Sigmoid colon (tissue), 4 donors: Measurements from ENCODE around the gene SSTR5.

Source experiments
- CTCF ChIP-seq, 4 experiments: fragments of 450-650 bp in 3 of 4; fragments of 200-600 bp in 1 of 4; IDR thresholded peaks; one replicate each; pipeline ENCODE4 v1.5.1; 2016 to 2019; ENCODE audit warnings: antibody characterized with exemption in 4 of 4, mild to moderate bottlenecking in 3 of 4, moderate library complexity in 2 of 4
- EP300 ChIP-seq, 4 donors: sonication (generic); formaldehyde crosslinking; IDR thresholded peaks; one replicate each; pipeline ENCODE4 v1.6.1; 2017; ENCODE audit warnings: antibody characterized with exemption in 4 of 4
- POLR2A ChIP-seq, 2 donors: fragments of 450-650 bp; IDR thresholded peaks; one replicate each; pipeline ENCODE4 v1.6.1; 2016; ENCODE audit warnings: antibody characterized with exemption in 2 of 2, mild to moderate bottlenecking in 2 of 2, moderate library complexity in 2 of 2

GRCh38 chr16:1080801-1081733, 8.5 kb downstream of the SSTR5 start:
- TF ChIP-seq CTCF (IDR thresholded peaks at IDR 0.05), result no peak
- TF ChIP-seq POLR2A (IDR thresholded peaks at IDR 0.05), result no peak
- no peak for TF ChIP-seq EP300 (IDR thresholded peaks at IDR 0.05)
